Measurements from ENCODE around the gene DYNLT2. TPM values are rescaled to one million over a fixed set of nuclear protein-coding genes. Genes with fewer than 3 reads are reported as not detected.
"Not testable (repeated sequence)": the region's sequence is repeated elsewhere in the genome, so short reads cannot be mapped to it uniquely, and the experiment has no call there.

DYNLT2 gene
- total RNA-seq, 1 donor from 2014 or later = 0.21 TPM

DNA sequence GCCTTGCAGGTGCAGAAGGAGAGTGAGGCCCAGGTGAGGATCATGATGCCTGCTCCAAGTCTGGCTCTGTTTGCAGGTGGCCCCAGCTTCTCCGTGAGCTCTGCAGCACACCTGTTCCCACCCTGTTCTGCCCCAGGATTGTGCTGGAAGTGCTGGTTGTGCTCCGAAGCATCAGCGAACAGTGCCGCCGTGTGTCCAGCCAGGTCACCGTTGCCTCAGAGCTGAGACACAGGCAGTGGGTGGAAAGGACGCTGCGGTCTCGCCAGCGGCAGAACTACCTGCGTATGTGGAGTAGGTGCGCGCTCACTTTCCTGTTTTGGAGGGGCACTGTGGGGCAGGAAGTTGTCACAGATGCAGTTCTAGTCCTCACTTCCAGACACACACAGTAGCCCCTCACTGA is 25.0 kb upstream of the DYNLT2 start:
- no peaks in the 10 kb centered on the region for H3K27me3 ChIP-seq
- H3K4me3 ChIP-seq = no peak overlapping the region
- no peaks in the 10 kb centered on the region for H3K9me3 ChIP-seq
- TF ChIP-seq, protein P1, sequence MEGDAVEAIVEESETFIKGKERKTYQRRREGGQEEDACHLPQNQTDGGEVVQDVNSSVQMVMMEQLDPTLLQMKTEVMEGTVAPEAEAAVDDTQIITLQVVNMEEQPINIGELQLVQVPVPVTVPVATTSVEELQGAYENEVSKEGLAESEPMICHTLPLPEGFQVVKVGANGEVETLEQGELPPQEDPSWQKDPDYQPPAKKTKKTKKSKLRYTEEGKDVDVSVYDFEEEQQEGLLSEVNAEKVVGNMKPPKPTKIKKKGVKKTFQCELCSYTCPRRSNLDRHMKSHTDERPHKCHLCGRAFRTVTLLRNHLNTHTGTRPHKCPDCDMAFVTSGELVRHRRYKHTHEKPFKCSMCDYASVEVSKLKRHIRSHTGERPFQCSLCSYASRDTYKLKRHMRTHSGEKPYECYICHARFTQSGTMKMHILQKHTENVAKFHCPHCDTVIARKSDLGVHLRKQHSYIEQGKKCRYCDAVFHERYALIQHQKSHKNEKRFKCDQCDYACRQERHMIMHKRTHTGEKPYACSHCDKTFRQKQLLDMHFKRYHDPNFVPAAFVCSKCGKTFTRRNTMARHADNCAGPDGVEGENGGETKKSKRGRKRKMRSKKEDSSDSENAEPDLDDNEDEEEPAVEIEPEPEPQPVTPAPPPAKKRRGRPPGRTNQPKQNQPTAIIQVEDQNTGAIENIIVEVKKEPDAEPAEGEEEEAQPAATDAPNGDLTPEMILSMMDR (IDR thresholded peaks at IDR 0.05) = no peak
- intact Hi-C loops (cut with DNase I) = no loop called here
- no peaks in the 10 kb centered on the region for H3K4me1 ChIP-seq
- DNase-seq (ENCODE audit: low spot score in 2 of 2) = no peak
- H3K36me3 ChIP-seq = peaks cover 16 to 74% of the 10 kb centered on the region in 2 donors
- no peak overlapping the region for H3K27ac ChIP-seq

DNA sequence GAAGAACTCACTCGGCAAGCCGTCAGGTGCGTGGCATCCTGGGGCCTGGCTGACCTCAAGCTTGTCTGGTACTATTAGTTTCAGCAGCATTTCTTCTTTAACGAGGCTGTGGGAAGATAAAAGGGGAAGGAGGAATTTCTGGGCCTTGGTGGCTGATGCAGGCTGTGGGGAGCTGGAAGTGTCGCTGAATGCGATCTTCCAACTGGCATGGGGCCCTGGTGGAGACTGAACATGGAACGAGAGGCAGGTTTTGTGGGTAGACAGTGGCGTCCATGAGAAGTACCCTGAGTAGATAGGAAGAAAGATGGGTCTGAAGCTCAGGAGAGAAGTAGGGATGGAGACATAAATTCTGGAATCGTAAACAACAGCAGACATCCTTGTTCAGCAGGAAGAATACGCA is 23.9 kb upstream of the DYNLT2 start:
- no peak overlapping the region for H3K4me3 ChIP-seq
- intact Hi-C loops (cut with DNase I) = no loop called here
- H3K36me3 ChIP-seq = peaks cover 16 to 75% of the 10 kb centered on the region in 2 donors
- no peaks in the 10 kb centered on the region for H3K4me1 ChIP-seq
- no peak overlapping the region for H3K27ac ChIP-seq
- H3K9me3 ChIP-seq = no peaks in the 10 kb centered on the region
- no peaks in the 10 kb centered on the region for H3K27me3 ChIP-seq
- DNase-seq (ENCODE audit: low spot score in 2 of 2) = no peak
- TF ChIP-seq, protein P1 (IDR thresholded peaks at IDR 0.05) = no peak

DNA sequence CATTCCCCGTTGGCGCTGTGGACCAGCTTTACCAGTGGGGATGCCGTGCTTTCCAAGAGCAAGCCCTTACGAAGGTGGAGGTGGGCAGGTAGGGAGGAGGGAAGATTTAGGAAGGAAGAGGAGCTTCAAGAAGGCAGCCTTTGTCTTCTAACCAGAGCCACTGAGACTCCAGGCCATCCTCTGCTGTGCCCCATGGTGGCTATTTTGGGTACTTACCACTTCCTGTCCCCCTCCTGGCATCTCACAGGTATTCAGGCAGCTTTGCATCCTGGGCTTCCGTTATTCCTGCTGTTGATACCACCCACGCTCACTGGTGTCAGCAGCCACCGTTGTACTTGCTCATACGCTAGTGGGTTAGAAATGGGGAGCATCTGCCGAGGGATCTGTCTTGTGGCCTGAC is 23.0 kb upstream of the DYNLT2 start:
- H3K9me3 ChIP-seq = no peaks in the 10 kb centered on the region
- DNase-seq (ENCODE audit: low spot score in 2 of 2) = no peak
- no peak overlapping the region for H3K4me3 ChIP-seq
- intact Hi-C loops (cut with DNase I) = no loop called here
- H3K27me3 ChIP-seq = no peaks in the 10 kb centered on the region
- H3K36me3 ChIP-seq = peaks cover 17 to 69% of the 10 kb centered on the region in 2 donors
- H3K27ac ChIP-seq = no peak overlapping the region
- no peaks in the 10 kb centered on the region for H3K4me1 ChIP-seq
- TF ChIP-seq, protein P1 (IDR thresholded peaks at IDR 0.05) = no peak

DNA sequence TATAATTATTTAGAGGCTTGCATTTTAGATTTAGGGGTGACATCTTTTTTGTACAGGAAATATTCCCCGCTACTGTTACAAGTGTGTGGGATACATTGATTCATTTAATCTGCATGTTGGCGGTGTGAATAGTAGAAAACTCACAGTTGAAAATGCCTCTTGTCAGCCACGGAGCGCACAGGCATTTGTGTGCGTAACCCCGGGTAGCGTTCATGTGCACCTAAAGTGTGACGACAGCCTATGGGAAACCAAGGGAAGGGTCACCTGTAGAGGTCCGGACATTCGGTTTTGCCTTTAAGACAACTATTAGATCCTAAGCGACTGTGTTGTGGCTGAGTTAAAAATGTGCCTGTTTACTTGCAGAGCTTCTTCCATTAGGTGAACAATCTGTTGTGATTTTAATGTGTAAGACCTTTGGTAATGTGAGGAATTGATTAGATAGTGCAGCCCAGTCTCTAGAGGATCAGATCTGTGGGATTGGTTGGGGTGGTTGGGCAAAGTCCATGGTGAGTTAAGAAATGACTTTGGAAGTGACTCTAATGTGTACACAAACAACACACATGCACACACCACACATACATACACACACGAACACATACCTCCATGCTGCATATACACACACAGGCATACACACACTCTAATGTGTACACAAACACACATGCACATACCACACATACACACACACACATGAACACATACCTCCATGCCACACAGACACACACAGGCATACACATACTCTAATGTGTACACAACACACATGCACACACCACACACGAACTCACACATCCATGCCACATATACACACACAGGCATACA is 15.8 kb upstream of the DYNLT2 start:
- intact Hi-C loops (cut with DNase I) = no loop called here
- Histone ChIP-seq H3K27ac (no peak overlapping the region), H3K9me3 (no peaks in the 10 kb centered on the region), H3K27me3 (no peaks in the 10 kb centered on the region), H3K4me3 (no peak overlapping the region), H3K36me3 (peaks cover 34 to 79% of the 10 kb centered on the region in 2 donors), H3K4me1 (no peaks in the 10 kb centered on the region)
- DNase-seq (ENCODE audit: low spot score in 2 of 2) = no peak
- TF ChIP-seq, protein P1 (IDR thresholded peaks at IDR 0.05) = no peak

DNA sequence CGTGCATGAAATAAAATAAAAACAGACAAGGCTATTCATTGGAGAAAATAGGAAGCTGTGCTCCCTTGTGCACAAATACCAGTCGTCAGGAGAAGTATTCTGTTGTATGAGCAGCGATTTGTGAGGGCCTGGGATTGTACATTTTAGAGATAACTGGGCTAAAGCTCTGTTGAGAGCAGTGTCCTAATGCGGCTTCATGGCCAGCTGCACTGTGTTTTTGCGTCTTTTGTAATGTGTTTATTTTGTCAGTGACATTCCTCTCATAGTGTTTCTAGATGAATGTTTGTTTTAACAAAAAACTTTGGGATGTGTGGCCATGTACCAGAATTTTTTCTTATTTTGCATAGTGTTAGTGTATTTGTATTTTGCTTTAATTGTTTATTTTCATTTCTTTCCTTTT is 14.9 kb upstream of the DYNLT2 start:
- no peaks in the 10 kb centered on the region for H3K9me3 ChIP-seq
- no peaks in the 10 kb centered on the region for H3K4me1 ChIP-seq
- no peak for DNase-seq (ENCODE audit: low spot score in 2 of 2)
- no peak overlapping the region for H3K27ac ChIP-seq
- intact Hi-C loops (cut with DNase I) = no loop called here
- H3K27me3 ChIP-seq = no peaks in the 10 kb centered on the region
- TF ChIP-seq, protein P1 (IDR thresholded peaks at IDR 0.05) = no peak
- H3K36me3 ChIP-seq = peaks cover 42 to 77% of the 10 kb centered on the region in 2 donors
- H3K4me3 ChIP-seq = no peak overlapping the region

DNA sequence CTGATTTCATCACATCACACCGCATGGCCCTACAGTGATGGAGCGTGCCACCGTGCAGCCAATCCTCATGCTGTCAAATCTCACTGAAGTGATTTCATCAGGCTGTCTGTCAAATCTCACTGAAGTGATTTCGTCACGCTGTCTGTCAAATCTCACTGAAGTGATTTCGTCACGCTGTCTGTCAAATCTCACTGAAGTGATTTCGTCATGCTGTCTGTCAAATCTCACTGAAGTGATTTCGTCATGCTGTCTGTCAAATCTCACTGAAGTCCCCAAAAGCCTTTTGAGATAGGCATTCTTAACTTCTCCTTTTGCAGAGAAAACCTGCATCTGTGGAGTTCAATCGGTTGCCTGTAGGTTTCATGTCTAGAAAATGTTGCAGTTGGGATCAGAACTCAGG is 14.4 kb upstream of the DYNLT2 start:
- H3K27ac ChIP-seq; H3K4me3 ChIP-seq; H3K27me3 ChIP-seq; H3K9me3 ChIP-seq; H3K4me1 ChIP-seq; DNase-seq (ENCODE audit: low spot score in 2 of 2); intact Hi-C loops (cut with DNase I): not testable (repeated sequence)
- H3K36me3 ChIP-seq = peaks cover 47 to 78% of the 10 kb centered on the region in 2 donors
